Stomach (tissue), 9 donors: ENCODE measurements around the gene ACBD3. TPM values are rescaled to one million over a fixed set of nuclear protein-coding genes. Genes with fewer than 3 reads are reported as not detected.

Experiments
- DNase-seq, 2 donors: peaks; one replicate each; pipeline versions ENCODE4 v3.0.0 to v3.0.0-alpha.2; 2013 to 2019
- H3K27ac ChIP-seq, 5 donors: fragments of 200-600 bp in 4 of 5; sonication (generic) in 4 of 5; one replicate each; pipeline ENCODE4 v1.5.1; 2013 to 2019; ENCODE audit warnings: mild to moderate bottlenecking in 1 of 5, moderate library complexity in 1 of 5
- H3K27me3 ChIP-seq, 3 donors: fragments of 200-600 bp; sonication (generic); one replicate each; pipeline ENCODE4 v1.5.1; 2017 to 2019; ENCODE audit warnings: mixed run types in 1 of 3
- H3K36me3 ChIP-seq, 4 donors: fragments of 200-600 bp; sonication (generic); 1 replicate in 3 of 4; 2 replicates in 1 of 4; pipeline ENCODE4 v1.5.1; 2016 to 2019
- H3K4me1 ChIP-seq, 4 donors: fragments of 200-600 bp; sonication (generic); one replicate each; pipeline ENCODE4 v1.5.1; 2016 to 2019
- H3K4me3 ChIP-seq, 4 donors: fragments of 200-600 bp; sonication (generic) in 3 of 4; one replicate each; pipeline ENCODE4 v1.5.1; 2016 to 2019; ENCODE audit warnings: mild to moderate bottlenecking in 1 of 4
- H3K9me3 ChIP-seq, 4 donors: fragments of 200-600 bp; sonication (generic); one replicate each; pipeline ENCODE4 v1.5.1; 2016 to 2019
- CTCF ChIP-seq, 7 experiments: fragments of 450-650 bp in 4 of 7; fragments of 200-600 bp in 3 of 7; sonication (generic) in 3 of 7; IDR thresholded peaks; one replicate each; pipeline ENCODE4 v1.5.1; 2016 to 2019; ENCODE audit warnings: antibody characterized with exemption in 7 of 7, control low read depth in 2 of 7, mild to moderate bottlenecking in 1 of 7
- EP300 ChIP-seq: sonication (generic); formaldehyde crosslinking; IDR thresholded peaks from one replicate; pipeline ENCODE4 v1.6.1; 2017; ENCODE audit warnings: antibody characterized with exemption
- POLR2A ChIP-seq, 4 donors: fragments of 450-650 bp; IDR thresholded peaks; one replicate each; pipeline ENCODE4 v1.6.1; 2016; ENCODE audit warnings: antibody characterized with exemption in 4 of 4, control low read depth in 2 of 4, mild to moderate bottlenecking in 1 of 4, moderate library complexity in 1 of 4
- POLR2AphosphoS5 ChIP-seq, 3 donors: sonication (generic); formaldehyde crosslinking; IDR thresholded peaks; one replicate each; pipeline ENCODE4 v1.6.1; 2016; ENCODE audit warnings: antibody characterized with exemption in 3 of 3
- whole genome bisulfite sequencing, 5 donors: extraction: QIAGEN DNeasy Blood & Tissue Kit in 3 of 5; methylation state at CpG; one replicate each; pipeline versions ENCODE4 v1.1.5 to v1.1.7; 2013 to 2018; 5-methylcytosine and 5-hydroxymethylcytosine counted together
- intact Hi-C: fragments of 100-400 bp; cut with DNase I; formaldehyde crosslinking; loops from one replicate; pipeline ENCODE4 v1.15.1; 2023; ENCODE audit warnings: low total_unique reads
- polyA plus RNA-seq, 3 donors: library from polyadenylated mRNA; stranded (reverse); fragments of 200-250 nt; gene quantifications; one replicate each; pipeline ENCODE4 v1.2.3, GENCODE V29; 2013
- total RNA-seq, 5 donors: library from RNA; depleted of rRNA; stranded (reverse); fragments of >200 nt; gene quantifications; one replicate each; pipeline versions ENCODE4 v1.1.0 to v1.2.3, GENCODE V29; 2014 to 2016
- donor health status: healthy with polysubstance abuse.
- donor health status: Bipolar disorder and iron deficiency.
- donor health status: healthy.

ACBD3 gene
- total and polyA plus RNA-seq, 8 donors = 9.1 to 132 (median 35.5) TPM

DNA sequence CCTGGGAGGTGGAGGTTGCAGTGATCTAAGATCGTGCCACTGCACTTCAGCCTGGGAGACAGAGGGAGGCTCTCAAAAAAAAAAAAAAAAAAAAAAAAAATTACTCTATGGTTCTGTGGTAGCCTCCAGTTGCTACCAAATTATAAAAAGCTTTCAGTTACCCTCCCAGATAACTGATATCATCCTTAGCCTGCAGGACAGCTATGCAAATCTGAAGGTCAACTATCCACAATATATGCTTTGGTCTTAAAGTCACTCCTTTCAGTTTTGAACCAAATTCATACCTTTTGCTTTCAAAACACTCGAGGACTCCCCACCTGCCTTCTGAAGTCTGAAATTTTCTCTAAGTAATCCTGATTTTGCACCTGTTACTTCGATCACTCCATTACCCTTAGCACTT lies 40.1 kb upstream of the ACBD3 start:
- DNase-seq = no peak
- WGBS, 5 donors = 88 to 98% (median 93%) methylated on average over 3 of the region's 3 CpGs

DNA sequence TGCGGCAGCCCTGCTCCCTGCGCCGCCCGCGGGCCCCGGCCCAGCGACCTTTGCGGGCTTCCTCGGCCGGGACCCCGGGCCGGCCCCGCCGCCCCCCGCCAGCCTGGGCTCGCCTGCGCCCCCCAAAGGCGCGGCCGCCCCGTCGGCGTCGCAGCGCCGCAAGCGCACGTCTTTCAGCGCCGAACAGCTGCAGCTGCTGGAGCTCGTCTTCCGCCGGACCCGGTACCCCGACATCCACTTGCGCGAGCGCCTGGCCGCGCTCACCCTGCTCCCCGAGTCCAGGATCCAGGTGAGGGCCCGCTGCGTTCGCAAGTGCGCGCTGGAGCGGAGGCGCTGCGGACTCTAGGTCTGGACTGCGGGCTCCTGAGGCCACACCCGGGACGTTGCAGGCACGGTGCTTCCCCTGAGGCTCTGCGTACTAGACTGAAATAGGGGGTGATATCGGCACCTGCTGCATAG lies 37.3 kb upstream of the ACBD3 start:
- Histone ChIP-seq H3K9me3 (no peaks in the 10 kb centered on the region), H3K27ac (no peak overlapping the region), H3K36me3 (no peaks in the 10 kb centered on the region), H3K4me1 (peaks cover 11 to 17% (median 12%) of the 10 kb centered on the region in 4 donors), H3K27me3 (peaks cover 0 to 43% (median 19%) of the 10 kb centered on the region in 3 donors), H3K4me3 (peak overlapping the region; percentile 45 to 64 (median 53))
- intact Hi-C loops = no loop called here
- 0 to 3% (median 1%) methylated on average over 2 to 55 of the region's 55 CpGs for WGBS, 5 donors
- DNase-seq = peak; percentile 50 to 65
- TF ChIP-seq POLR2AphosphoS5 (IDR thresholded peaks at IDR 0.05) (no peak), EP300 (no peak), POLR2A (IDR thresholded peaks at IDR 0.05) (no peak), CTCF (IDR thresholded peaks at IDR 0.05) (no peak)

More for the DNA sequence above, 40.1 kb upstream of the ACBD3 start:
- no peak overlapping the region for H3K4me3 ChIP-seq
- H3K27ac ChIP-seq = no peak overlapping the region
- intact Hi-C loops = no loop called here
- no peaks in the 10 kb centered on the region for H3K9me3 ChIP-seq
- H3K27me3 ChIP-seq = peaks cover 0 to 43% (median 19%) of the 10 kb centered on the region in 3 donors
- TF ChIP-seq POLR2AphosphoS5 (IDR thresholded peaks at IDR 0.05) = no peak
- no peak for TF ChIP-seq CTCF (IDR thresholded peaks at IDR 0.05)
- no peak for TF ChIP-seq POLR2A (IDR thresholded peaks at IDR 0.05)
- no peak for TF ChIP-seq EP300
- peaks cover 0 to 10% (median 7%) of the 10 kb centered on the region in 4 donors for H3K36me3 ChIP-seq
- peaks cover 11 to 17% (median 12%) of the 10 kb centered on the region in 4 donors for H3K4me1 ChIP-seq

DNA sequence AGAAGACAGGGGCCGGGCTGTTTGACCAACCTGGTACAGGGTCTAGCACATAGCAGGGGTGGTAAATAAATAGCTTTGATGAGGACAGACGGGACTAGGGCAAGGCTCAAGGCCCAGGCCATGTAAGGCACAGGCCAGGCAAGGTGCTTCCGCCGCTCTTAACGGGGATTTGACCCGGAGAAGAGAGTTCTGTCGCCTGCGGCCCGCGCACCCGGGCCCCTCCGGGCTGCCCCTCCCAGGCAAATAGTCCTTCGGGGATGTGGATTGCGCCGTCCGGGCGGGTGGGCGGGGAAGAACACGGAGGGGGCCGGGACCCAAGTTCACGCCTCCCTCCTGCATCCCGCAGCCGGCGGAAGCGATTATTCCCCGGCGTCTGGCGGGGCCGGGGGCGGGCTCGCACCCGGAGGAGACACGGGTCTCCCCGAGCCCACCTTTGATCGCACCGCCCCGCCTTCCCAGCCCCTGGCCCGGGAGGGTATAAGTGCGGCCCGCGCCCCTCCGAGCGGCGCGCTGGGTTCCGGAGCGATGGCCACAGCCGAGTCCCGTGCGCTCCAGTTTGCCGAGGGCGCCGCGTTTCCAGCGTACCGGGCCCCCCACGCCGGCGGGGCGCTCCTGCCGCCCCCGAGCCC lies 36.7 kb upstream of the ACBD3 start, which contains the start of gene MIXL1:
Gene MIXL1 (plus strand): TSS at position 508 of the 629 bp plus-strand sequence. CDS start 18 bp downstream, at position 526.
- WGBS, 5 donors = 4 to 11% (median 8%) methylated on average over 18 to 61 of the region's 62 CpGs
- peak in 1 of 2 donors; percentile 38 for DNase-seq
- no peak for TF ChIP-seq CTCF (IDR thresholded peaks at IDR 0.05)
- TF ChIP-seq EP300 = no peak
- TF ChIP-seq POLR2AphosphoS5 (IDR thresholded peaks at IDR 0.05) = no peak
- TF ChIP-seq POLR2A (IDR thresholded peaks at IDR 0.05) = no peak
- Histone ChIP-seq H3K27me3 (peaks cover 0 to 43% (median 19%) of the 10 kb centered on the region in 3 donors), H3K9me3 (no peaks in the 10 kb centered on the region), H3K4me3 (peak within 1 kb of the TSS; percentile 45 to 64 (median 53)), H3K36me3 (no peaks in the 10 kb centered on the region), H3K27ac (no peak within 1 kb of the TSS), H3K4me1 (peaks cover 11 to 17% (median 12%) of the 10 kb centered on the region in 4 donors)
- intact Hi-C loops = no loop called here

GRCh38 chr1:226222686-226223085 lies 36.1 kb upstream of the ACBD3 start:
- DNase-seq = no peak
- Histone ChIP-seq H3K4me3 (no peak overlapping the region), H3K4me1 (peaks cover 11 to 17% (median 12%) of the 10 kb centered on the region in 4 donors), H3K27ac (no peak overlapping the region), H3K36me3 (no peaks in the 10 kb centered on the region), H3K9me3 (no peaks in the 10 kb centered on the region), H3K27me3 (peaks cover 0 to 43% (median 19%) of the 10 kb centered on the region in 3 donors)
- intact Hi-C loops = no loop called here
- 90 to 97% (median 95%) methylated on average over 10 of the region's 10 CpGs for WGBS, 5 donors
- TF ChIP-seq CTCF (IDR thresholded peaks at IDR 0.05) = no peak
- no peak for TF ChIP-seq EP300
- no peak for TF ChIP-seq POLR2AphosphoS5 (IDR thresholded peaks at IDR 0.05)
- no peak for TF ChIP-seq POLR2A (IDR thresholded peaks at IDR 0.05)
